H4 (cell line): ENCODE results near the gene GGA1. TPM values are rescaled to one million over a fixed set of nuclear protein-coding genes. Genes with fewer than 3 reads are reported as not detected.

Source experiments
- DNase-seq: peaks from one replicate; pipeline ENCODE4 v3.0.0-alpha.2; 2015; ENCODE audit warnings: low spot score
- total RNA-seq: library from RNA; depleted of rRNA; stranded (reverse); fragments of >200 nt; shearing (Covaris generic); gene quantifications from 2 replicates; pipeline ENCODE4 v1.2.3, GENCODE V29; 2014; rRNA removed

GGA1 gene
- total RNA-seq, 1 experiment from 2014 or later, result 8.2 TPM

DNA sequence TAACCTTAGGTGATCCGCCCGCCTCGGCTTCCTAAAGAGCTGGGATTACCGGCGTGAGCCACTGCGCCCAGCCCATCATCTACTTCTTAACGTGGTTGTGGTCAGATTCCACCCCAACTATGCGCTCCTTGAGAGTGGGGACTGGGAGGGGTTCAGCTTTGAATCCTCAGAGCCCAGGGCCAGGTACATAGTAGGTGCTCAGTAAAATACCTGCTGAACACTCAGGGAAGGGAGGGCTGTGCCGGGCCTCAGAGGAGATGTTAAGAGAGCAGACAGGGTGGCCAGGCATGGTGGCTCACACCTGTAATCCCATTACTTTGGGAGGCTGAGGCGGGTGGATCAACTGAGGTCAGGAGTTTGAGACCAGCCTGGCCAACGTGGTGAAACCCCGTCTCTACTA lies 65.6 kb downstream of the GGA1 start:
- no peak for DNase-seq

DNA sequence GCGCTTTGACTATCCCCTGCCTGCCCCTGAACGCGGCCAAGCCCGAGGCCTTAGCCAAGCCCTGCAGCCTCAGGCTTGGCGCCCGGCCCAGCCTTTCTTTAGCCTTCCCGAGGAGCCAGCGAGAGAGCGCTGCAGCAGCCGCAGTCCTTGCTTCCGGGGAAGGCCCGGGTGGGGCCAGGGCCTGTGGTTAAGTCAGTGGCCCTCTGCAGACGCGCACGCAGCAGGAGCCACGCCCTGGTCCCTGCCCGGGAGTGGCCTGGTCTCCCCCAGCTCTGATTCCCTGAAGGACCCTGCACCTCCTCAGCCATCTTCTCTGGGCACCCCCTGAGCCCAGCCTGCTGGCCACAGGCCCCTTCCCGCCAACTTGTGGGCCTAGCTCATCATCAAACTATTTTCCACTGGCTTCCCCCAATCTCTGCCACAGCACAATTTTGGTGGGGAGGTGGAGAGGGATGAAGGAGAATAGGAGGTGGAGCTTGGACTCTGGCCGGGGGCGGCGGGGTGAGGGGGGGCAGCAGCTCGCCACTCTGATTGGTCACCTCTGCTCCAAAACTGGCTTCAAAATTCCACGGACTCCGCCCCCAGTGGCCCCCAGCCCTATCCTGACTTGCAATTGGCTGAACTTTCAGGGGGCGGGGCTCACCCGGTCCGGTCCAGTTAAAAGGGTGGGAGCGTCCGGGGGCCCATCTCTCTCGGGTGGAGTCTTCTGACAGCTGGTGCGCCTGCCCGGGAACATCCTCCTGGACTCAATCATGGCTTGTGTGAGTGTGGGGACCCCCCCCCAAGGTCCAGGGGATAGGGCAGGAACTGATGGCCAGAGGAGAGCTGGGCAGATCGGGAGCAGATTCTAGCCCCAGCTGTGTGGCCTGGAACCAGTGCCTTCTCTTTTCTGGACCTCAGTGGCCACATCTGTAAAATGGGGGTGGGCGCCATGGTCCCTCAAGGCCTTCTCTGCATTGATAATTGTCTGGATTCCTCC lies 66.6 kb downstream of the GGA1 start, which contains the start of gene LGALS1:
Gene LGALS1, plus strand, starts transcription at position 686 of the 979 bp plus-strand sequence. Its CDS starts 67 bp downstream, at position 753.
- DNase-seq, result peak; percentile 92

DNA sequence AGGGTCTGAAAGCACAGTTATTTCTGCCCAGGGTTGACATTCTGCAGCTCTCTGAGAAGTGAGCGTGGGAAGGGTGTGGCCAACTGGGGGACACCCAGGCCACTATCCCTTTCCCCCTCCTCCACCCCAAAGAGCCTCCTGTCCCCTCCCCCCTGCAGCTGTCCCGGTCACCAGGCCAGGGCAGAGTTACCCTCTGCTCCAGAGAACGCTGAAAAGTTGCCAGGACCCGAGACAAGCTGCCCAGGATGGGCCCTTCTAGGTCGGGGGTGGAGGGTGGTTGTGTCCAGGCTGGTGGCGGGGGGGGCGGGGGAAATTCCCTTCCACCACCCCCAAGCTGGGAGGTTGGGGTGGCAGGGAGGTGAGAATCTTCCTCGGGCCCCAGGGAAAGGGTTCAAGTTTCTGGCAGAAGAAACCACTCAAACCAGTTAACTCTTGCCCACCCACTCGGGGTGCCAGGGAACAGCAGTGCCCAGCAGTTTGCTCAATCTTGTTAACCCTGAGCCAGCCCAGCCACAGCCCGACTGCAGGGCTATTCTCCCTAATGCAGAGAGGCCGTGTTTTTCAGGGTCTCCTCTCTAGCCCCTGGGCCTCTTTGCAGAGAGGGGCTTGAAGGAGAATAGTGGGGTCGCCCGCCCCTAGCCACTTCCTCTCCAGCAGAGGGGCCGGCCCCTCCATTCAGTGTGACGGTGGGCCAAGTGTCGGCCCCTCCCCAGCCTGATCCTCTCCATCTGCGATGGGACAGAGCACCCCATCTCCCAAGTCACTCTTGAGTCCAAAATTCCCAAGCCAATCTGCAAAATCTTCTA lies 67.5 kb downstream of the GGA1 start:
- DNase-seq, result peak; percentile 31

DNA sequence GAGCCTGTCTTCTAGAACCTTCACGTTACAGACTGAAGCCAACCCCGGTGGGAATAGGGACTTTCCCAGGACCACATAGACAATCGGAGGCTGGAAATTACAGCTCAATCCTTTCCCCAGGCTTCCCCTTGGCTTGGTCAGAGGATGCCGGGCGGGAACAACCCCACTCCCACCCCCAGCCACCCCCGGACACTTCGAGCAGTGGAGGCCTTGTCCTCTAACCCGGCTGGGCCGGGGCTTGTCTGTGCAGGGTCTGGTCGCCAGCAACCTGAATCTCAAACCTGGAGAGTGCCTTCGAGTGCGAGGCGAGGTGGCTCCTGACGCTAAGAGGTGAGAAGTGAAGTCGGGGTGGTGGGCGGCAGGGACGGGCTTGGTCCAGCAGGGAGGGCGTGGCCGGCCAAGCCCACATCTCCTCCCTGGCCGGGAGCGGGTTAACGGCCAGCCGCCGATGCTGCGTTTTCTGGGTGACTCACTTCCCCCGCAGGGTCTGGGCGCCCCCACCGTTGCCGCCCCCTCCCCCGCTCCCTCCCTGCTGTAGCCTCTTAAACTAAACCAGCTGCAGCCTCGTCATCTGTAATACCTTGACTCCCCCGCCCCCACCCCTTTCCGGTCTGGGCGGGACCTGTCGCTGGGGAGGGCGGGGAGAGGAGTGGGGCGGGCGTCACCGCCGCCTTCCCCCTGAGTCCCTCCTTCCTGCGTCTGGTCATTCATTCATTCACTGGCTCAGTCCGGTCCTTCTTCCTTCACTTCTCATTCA lies 68.3 kb downstream of the GGA1 start:
- DNase-seq, result peak; percentile 89

DNA sequence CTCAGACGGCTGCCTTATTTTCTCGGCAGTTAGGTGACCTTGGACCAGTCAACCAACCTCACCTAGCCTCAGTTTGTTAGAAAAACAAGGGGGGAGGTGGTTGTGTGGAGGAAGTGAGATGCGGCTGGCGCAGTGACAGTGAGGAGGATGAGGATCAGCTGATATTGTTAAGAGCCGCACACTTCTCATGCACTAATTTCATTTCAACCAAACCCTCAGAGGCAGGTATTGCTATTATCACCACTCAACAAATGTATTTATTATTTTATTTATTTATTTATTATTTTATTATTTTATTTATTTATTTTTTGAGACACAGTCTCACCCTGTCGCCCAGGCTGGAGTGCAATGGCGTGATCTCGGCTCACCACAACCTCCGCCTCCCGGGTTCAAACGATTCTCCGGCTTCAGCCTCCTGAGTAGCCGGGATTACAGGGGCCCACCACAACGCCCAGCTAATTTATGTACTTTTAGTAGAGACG lies 68.9 kb downstream of the GGA1 start:
- no peak for DNase-seq

DNA sequence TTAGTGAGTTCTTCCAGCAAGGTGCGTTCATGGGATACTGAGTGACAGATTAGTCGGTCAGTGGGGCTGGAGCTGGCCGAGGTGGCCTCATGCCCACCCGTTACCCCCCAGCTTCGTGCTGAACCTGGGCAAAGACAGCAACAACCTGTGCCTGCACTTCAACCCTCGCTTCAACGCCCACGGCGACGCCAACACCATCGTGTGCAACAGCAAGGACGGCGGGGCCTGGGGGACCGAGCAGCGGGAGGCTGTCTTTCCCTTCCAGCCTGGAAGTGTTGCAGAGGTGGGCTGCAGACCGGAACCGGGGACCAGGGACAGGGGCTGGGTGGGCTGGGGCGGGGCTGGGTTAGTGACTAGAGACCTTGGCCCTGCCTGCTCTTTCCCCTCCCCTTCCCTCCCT lies 69.7 kb downstream of the GGA1 start:
- no peak for DNase-seq

DNA sequence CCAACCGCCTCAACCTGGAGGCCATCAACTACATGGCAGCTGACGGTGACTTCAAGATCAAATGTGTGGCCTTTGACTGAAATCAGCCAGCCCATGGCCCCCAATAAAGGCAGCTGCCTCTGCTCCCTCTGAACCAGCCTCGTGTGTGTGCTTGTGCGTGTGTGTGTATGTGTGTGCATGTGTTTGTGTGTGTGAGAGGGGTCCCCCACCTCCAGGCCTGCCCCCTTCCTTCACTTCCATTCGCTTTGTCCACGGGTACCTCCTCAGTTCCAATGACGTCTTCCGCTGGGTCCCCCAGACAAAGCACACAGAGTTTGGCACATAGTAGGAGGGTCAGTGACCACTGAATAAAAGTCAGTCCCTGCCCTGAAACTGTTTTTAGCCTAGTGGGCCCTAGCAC lies 71.0 kb downstream of the GGA1 start:
- no peak for DNase-seq

DNA sequence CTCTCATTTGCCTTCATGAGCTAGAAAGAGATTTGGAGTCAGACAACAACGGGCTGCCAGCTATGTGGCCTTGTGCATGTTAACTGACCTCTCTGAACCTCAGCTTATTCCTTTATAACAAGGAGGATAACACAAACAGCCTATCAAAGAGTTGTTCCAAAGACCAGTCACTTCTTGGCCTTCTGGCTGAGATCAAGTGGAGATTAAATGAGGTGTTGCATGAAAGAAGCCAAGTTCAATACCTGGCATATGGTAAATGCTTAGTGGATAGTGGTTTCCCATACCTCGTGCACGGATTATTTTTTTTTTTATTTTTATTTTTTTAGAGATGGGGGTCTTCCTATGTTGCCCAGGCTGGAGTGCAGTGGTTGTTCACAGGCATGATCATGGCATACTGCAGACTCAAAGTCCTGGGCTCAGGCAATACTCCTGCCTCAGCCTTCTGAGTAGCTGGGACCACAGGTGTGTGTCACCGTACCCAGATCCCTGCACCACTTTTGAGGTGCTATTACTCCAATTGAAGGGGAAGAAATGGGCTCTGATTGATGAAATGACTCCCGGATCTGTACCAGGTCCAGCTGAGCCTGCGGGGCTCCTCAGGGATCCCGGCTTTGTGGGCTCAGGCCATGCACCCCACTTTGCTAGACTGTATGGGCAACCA lies 71.7 kb downstream of the GGA1 start:
- no peak for DNase-seq

DNA sequence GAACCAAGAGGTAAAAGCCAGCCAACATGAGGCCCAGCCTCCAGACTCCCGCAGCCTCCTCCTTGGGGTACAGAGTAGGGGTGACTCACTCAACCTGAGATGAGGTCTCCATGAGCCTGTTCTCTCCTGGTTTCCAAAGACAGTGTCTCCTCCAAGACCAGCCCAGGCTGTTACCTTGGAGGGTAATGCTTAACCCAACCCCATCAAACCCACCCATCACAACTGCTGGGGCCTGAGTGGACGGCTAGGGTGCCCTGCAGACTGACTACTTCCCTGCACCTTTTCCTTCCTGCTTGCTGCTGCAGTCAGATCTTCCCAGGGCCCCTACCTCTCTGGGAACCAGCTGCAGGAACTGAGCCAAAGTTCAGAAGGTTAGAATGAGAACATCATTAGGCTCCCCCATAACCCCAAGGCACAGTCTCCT lies 72.4 kb downstream of the GGA1 start:
- no peak for DNase-seq

DNA sequence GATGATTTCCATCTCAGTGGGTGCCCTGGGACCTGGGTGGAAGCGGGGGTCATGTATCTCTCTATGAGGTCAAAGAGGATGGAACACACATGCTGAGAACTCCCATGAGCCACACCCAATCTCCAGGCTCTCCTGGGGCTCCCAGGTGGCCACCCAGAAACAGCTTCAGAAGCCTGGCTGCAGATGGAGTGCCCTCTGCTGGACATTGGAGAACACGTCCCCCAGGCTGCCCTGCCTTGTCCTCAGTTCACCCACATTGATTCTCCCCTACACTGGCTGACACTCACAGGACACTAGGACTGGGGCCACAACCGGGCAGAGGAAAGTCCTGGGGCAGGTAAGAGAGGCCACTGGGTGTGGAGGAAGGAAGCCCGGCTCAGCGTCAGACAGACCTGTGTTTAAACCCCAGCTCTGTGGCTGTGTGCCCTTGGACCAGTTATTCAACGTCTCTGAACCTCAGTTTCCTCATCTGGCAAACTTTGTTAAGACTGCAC lies 73.0 kb downstream of the GGA1 start:
- DNase-seq, result peak; percentile 50

Other genes starting within 250 kb of the GGA1 start
- 0.29 and 0.41 TPM in 2 replicates for gene ELFN2, start 181.4 kb upstream of the GGA1 start, total RNA-seq
- gene MFNG, start 122.5 kb upstream of the GGA1 start, total RNA-seq, result 0.08 TPM in 1 of 2 replicates, not detected in the other
- gene CARD10, start 89.4 kb upstream of the GGA1 start, total RNA-seq, result 2.8 and 3.9 TPM in 2 replicates
- gene CDC42EP1, start 48.4 kb upstream of the GGA1 start, total RNA-seq, result 7.6 and 9.5 TPM in 2 replicates
- gene LGALS2, start 28.7 kb upstream of the GGA1 start, total RNA-seq, result not detected in 2 replicates
- 6.9 and 14.7 TPM in 2 replicates for gene SH3BP1, start 30.8 kb downstream of the GGA1 start, total RNA-seq
- gene PDXP, start 49.9 kb downstream of the GGA1 start, total RNA-seq, result 9.0 and 9.3 TPM in 2 replicates
- gene LGALS1, start 66.8 kb downstream of the GGA1 start, total RNA-seq, result 1,239 and 1,549 TPM in 2 replicates
- 25.7 and 27.3 TPM in 2 replicates for gene NOL12, start 77.5 kb downstream of the GGA1 start, total RNA-seq
- gene TRIOBP, start 88.2 kb downstream of the GGA1 start, total RNA-seq, result 18.3 and 21.9 TPM in 2 replicates
- 11.5 and 14.3 TPM in 2 replicates for gene GCAT, start 199.1 kb downstream of the GGA1 start, total RNA-seq
- gene GALR3, start 214.5 kb downstream of the GGA1 start, total RNA-seq, result not detected in 2 replicates
- 18.3 and 19.5 TPM in 2 replicates for gene ANKRD54, start 235.5 kb downstream of the GGA1 start, total RNA-seq
- gene EIF3L, start 240.6 kb downstream of the GGA1 start, total RNA-seq, result 478 and 514 TPM in 2 replicates